ENCODE results near the gene TPM1. TPM values are rescaled to one million over a fixed set of nuclear protein-coding genes. Genes with fewer than 3 reads are reported as not detected.

The TPM1 gene
- total and polyA plus RNA-seq, 9 of the 15 experiments (the other 6 are each of a cell fraction or from before 2014, with no cell fraction given): 8.1 to 53.9 (median 43.1) TPM

GRCh38 chr15:63051156-63052066 is 8.9 kb downstream of the TPM1 start (continued):
- TF ChIP-seq PCBP2 (IDR thresholded peaks at IDR 0.05; ENCODE audit: low read depth, low read length, poor library complexity, severe bottlenecking) (no peak), ZNF316 (IDR thresholded peaks at IDR 0.05) (no peak), HDAC6 (IDR thresholded peaks at IDR 0.05; ENCODE audit: low read depth, low read length) (no peak), NFE2 (IDR thresholded peaks at IDR 0.05; ENCODE audit: low read depth) (peak; percentile 51; the same call in 1 of the 2 replicates), PPARD (CRISPR knock-in tag; IDR thresholded peaks at IDR 0.05) (no peak), ATF1 (CRISPR knock-in tag; IDR thresholded peaks at IDR 0.05) (no peak), ATF1 (tag; IDR thresholded peaks at IDR 0.05) (peak; percentile 61), NFRKB (IDR thresholded peaks at IDR 0.05; ENCODE audit: low read depth) (peak; percentile 29; the same call in 1 of the 2 replicates), ZNF740 (CRISPR knock-in tag; IDR thresholded peaks at IDR 0.05) (no peak), ZNF740 (tag; IDR thresholded peaks at IDR 0.05) (peak in 1 of 2 experiments; percentile 51; a peak in 2 of 4 replicates), ZNF311 (CRISPR knock-in tag; IDR thresholded peaks at IDR 0.05) (no peak), ZNF639 (CRISPR knock-in tag; conservative IDR thresholded peaks at IDR 0.05 in 1 of 2, IDR thresholded peaks at IDR 0.05 in 1 of 2) (peak in 1 of 2 experiments; percentile 22; a peak in 1 of 4 replicates), PBX2 (CRISPR knock-in tag; IDR thresholded peaks at IDR 0.05; ENCODE audit: low read depth) (no peak), PBX2 (tag; conservative IDR thresholded peaks at IDR 0.05; ENCODE audit: low read depth) (peak; percentile 90), SMAD2 (IDR thresholded peaks at IDR 0.05; ENCODE audit: low read depth, low read length) (no peak), CREM (IDR thresholded peaks at IDR 0.05; ENCODE audit: low read depth) (peak; percentile 44), TSHZ1 (CRISPR knock-in tag; IDR thresholded peaks at IDR 0.05) (no peak), ESRRB (CRISPR knock-in tag; IDR thresholded peaks at IDR 0.05; ENCODE audit: borderline replicate concordance) (no peak), MEF2D (tag; conservative IDR thresholded peaks at IDR 0.05; ENCODE audit: low read depth) (no peak; the same call in 1 of the 2 replicates)
